Measurements from ENCODE around the gene FBXO9.
A peak's percentile ranks its signal among the peaks of the same experiment; 100 is the strongest.
"Not testable (repeated sequence)": the region's sequence is repeated elsewhere in the genome, so short reads cannot be mapped to it uniquely, and the experiment has no call there.

The FBXO9 gene

DNA sequence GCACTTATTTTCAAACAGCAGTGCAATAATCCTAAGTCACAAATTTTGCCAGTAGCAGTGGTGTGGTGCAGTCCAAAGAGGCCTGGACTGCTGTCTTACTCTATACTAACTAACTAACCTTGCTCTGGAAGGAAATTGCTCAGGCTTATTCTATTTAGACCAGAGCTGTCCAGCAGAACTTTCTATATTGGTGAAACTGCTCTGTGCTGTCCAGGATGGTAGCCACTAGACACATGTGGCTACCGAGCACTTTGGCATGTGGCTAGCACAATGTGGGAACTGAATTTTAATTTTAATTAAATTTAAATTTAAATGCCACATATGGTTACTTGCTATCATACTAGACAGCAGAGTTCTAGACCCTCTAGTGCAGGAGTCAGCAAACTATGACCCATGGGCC lies 27.1 kb upstream of the FBXO9 start:
- FAIRE-seq = no peak

GRCh38 chr6:53038596-53038995 lies 26.6 kb upstream of the FBXO9 start:
- TF ChIP-seq POLR2A (IDR thresholded peaks at IDR 0.05; ENCODE audit: low read depth, low read length) = no peak
- FAIRE-seq (no peak), DNase-seq (ENCODE audit: insufficient read length, low spot score) (no peak)

More for the DNA sequence above, 27.1 kb upstream of the FBXO9 start:
- DNase-seq (ENCODE audit: insufficient read length, low spot score) = no peak
- no peak for TF ChIP-seq POLR2A (IDR thresholded peaks at IDR 0.05; ENCODE audit: low read depth, low read length)

- TF ChIP-seq POLR2A (IDR thresholded peaks at IDR 0.05; ENCODE audit: low read depth, low read length) = no peak
- FAIRE-seq (peak; percentile 60), DNase-seq (ENCODE audit: insufficient read length, low spot score) (no peak)
These were observed 23.8 kb upstream of the FBXO9 start for GRCh38 chr6:53041356-53041755.

- DNase-seq (ENCODE audit: insufficient read length, low spot score) (peak; percentile 28), FAIRE-seq (peak; percentile 91)
- no peak for TF ChIP-seq POLR2A (IDR thresholded peaks at IDR 0.05; ENCODE audit: low read depth, low read length)
These were observed 23.1 kb upstream of the FBXO9 start for GRCh38 chr6:53042112-53042511.

DNA sequence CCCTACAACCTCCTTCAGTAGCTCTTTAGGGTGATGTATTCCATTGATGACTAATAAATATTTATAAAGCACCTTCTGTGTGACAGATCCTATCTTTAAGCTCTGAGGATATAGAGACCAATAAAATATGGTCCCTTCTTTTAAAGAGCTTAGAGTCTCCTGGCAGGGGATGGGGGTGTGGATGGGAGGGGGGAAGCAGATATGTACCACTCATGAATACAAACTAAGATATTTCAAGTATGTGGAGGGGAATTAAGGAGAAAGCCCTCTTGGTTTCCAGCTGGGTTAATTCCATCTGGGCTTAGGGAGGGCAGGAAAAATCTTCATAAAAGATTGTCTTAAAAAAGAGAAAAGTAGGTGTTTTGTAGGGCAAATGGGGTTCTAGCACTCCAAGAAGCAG lies 21.6 kb upstream of the FBXO9 start:
- peak; percentile 32 for DNase-seq (ENCODE audit: insufficient read length, low spot score)

DNA sequence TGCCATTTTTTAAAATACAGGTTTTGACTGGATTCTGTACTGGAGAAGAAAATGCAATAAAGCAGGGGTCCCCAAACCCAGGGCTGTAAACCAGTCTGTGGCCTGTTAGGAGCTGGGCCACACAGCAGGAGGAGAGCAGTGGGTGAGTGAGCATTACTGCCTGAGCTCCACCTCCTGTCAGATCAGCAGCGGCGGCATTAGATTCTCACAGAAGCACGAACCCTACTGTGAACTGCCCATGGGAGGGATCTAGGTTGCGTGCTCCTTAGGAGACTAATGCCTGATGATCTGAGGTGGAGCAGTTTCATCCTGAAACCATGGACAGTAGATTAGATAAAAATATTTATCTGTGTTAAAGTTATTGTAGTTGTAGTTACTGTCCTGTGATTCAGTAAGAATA lies 21.1 kb upstream of the FBXO9 start:
- FAIRE-seq = peak; percentile 84
- no peak for DNase-seq (ENCODE audit: insufficient read length, low spot score)
- no peak for TF ChIP-seq POLR2A (IDR thresholded peaks at IDR 0.05; ENCODE audit: low read depth, low read length)

More for the DNA sequence above, 21.6 kb upstream of the FBXO9 start:
- no peak for TF ChIP-seq POLR2A (IDR thresholded peaks at IDR 0.05; ENCODE audit: low read depth, low read length)
- no peak for FAIRE-seq

GRCh38 chr6:53044572-53044971 lies 20.6 kb upstream of the FBXO9 start:
- no peak for TF ChIP-seq POLR2A (IDR thresholded peaks at IDR 0.05; ENCODE audit: low read depth, low read length)
- FAIRE-seq (no peak), DNase-seq (ENCODE audit: insufficient read length, low spot score) (no peak)

DNA sequence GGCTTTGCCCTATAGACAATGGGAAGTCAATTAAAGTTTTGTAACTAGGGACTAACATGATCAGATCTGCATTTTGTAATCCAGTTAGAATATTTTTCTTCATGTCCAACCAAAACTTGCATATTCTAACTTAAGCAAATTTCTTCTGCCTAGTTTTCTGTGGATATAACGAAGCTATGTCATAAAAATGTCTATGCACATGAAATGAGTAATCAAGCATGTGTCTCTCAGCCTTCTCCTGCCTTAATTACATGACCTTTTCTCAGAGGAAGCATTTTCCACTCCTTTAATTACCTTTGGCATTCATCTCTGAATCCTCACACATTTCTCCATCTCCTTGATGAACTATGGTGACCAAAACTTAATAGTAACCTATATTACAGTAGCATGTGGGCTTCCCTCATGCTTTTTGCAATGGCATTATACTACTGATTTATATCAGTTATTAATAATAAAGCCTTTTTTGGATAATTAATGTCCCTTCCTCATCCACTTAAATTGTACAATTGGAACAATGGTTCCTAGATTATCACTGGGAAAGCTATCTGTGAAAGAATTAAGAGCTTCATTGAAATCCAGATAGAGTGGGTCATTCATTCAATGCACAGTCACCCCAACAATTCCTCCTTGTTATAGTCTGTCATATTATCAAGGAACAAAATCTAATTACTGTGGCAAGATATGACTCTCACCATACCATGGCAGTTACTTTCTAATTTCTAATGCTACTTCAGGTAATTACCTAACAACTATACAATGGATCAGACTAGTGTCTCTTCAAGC lies 19.1 kb upstream of the FBXO9 start:
- no peak for DNase-seq (ENCODE audit: insufficient read length, low spot score)
- no peak for FAIRE-seq
- no peak for TF ChIP-seq POLR2A (IDR thresholded peaks at IDR 0.05; ENCODE audit: low read depth, low read length)

DNA sequence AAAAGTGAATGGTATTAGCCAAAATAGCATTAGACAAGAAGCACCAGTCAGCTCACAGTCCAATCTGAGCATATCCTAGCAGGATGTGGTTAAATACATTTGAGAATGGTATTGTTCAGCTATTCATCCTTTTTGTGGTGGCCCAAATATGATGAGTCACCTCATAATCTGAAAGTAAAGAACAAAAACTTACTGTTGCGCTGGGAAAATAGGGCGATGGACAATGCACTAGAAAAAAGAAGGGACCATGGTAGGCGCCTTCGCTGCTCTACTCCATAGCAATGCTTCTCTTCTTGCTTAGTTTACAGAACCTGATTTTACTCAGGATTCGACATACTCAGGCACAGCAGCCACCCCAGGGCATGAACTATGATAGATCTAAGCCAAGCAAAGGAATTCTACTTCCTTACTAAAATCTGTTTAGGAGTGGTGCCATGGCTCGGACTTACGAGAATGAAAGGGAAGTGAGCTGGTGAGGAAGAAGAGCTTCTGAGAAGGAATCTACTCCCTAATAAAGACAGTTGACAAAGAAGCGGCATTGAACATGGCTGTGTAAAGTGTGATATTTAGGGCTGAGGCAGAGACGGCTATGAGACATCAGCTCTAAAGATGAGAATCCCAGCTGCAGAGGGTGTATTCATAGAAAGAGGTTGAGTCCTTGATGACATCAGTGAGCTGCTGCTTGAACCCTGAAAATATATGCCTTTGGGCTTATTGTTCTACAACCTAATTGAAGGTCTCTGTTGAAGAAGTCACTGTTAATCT lies 16.6 kb upstream of the FBXO9 start:
- FAIRE-seq (peak; percentile 96), DNase-seq (ENCODE audit: insufficient read length, low spot score) (peak; percentile 47)
- TF ChIP-seq POLR2A (IDR thresholded peaks at IDR 0.05; ENCODE audit: low read depth, low read length) = 0 out of 2 replicates have a peak, but pooled peaks have one; percentile 8

- FAIRE-seq = no peak
- no peak for TF ChIP-seq POLR2A (IDR thresholded peaks at IDR 0.05; ENCODE audit: low read depth, low read length)
- DNase-seq (ENCODE audit: insufficient read length, low spot score) = no peak
These were observed 15.8 kb upstream of the FBXO9 start for GRCh38 chr6:53049415-53049814.

DNA sequence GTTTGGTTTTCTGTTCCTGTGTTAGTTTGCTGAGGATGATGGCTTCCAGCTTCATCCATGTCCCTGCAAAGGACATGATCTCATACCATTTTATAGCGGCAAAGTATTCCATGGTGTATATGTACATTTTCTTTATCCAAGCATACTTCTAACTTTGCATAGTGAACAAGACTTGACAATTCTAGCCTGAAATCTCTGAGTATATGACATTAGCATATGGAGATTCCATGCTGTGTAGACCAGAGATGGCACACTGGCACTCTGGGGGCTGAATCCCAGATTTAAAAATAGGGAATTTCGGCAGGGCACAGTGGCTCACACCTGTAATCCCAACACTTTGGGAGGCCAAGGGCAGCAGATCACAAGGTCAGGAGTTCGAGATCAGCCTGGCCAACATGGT lies 13.1 kb upstream of the FBXO9 start:
- FAIRE-seq; DNase-seq (ENCODE audit: insufficient read length, low spot score): not testable (repeated sequence)

DNA sequence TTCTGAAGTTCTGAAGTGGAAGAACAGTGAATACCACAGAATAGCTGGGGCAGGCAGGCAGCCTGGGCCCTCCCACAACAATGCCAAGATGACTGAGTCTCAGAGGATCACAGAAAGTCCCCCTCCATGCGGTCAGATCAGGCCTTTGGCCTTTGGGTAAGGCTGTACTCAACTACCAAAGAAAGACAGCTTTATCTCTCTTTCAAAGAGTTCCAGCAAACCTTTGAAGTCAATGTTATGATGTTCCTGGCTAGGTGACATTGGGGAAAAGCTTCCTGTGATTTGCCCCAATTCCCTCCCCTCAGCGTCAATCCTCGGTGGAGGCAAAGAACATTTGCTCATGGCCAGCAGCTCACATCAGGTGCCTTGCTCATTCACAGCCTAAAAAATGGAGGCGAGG lies 10.7 kb upstream of the FBXO9 start:
- TF ChIP-seq POLR2A (IDR thresholded peaks at IDR 0.05; ENCODE audit: low read depth, low read length) = no peak
- FAIRE-seq (no peak), DNase-seq (ENCODE audit: insufficient read length, low spot score) (no peak)

DNA sequence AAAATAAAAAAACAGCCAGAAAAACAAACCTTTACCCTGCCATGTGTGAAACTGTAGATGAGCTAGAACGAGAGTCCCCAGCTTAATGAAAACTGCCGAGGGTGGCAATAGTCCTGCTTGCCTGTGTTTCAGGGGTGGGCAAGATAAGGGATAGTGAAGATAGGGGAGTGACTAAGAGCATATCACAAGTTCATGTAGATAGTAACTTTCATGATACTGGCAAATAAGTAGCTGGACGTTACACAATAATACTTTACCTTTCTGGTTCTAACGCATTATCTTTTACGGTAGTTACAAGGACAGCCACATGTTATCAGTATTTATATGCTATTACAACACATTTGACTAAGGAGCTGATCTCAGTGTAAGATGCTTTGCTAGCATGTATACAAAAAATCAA lies 9.3 kb upstream of the FBXO9 start:
- no peak for TF ChIP-seq POLR2A (IDR thresholded peaks at IDR 0.05; ENCODE audit: low read depth, low read length)
- no peak for DNase-seq (ENCODE audit: insufficient read length, low spot score)
- no peak for FAIRE-seq

DNA sequence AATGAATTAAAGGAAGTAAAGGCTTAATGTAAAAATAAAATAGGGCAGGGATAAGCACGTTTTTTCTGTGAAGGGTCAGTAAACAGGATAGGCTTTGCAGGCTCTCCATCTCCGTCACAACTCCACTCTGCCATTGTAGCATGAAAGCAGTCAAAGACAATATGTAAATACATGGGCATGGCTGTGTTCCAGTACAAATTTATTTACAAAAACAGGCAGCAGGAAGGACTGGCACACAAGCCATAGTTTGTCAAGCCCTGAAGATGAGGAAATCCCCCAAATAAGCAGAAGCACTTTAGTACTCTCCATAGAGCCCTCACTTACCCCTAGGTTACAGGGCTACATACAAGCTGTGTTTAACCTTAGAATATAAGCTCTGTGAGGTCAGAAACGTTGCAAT lies 8.9 kb upstream of the FBXO9 start:
- FAIRE-seq (no peak), DNase-seq (ENCODE audit: insufficient read length, low spot score) (no peak)
- TF ChIP-seq POLR2A (IDR thresholded peaks at IDR 0.05; ENCODE audit: low read depth, low read length) = no peak

Data from H54 (cell line).